D721Med (cell line): Measurements from ENCODE around the gene FIGNL1.
"Not testable (repeated sequence)": the region's sequence is repeated elsewhere in the genome, so short reads cannot be mapped to it uniquely, and the experiment has no call there.

Experiments
- DNase-seq: peaks from one replicate; pipeline ENCODE4 v3.0.0; 2011; ENCODE audit warnings: low spot score; ENCODE audit not compliant: insufficient read length
- FAIRE-seq: peaks from 2 replicates; lab custom pipeline; 2011; peaks lifted over from hg19 to GRCh38; lab: Jason Lieb, UNC
- TF ChIP-seq, protein P1 (sequence below): IDR thresholded peaks from 2 replicates; pipeline ENCODE4 v1.5.1; 2012; ENCODE audit warnings: mild to moderate bottlenecking, control low read depth; ENCODE audit not compliant: insufficient read depth; ENCODE audit errors: missing control alignments

The FIGNL1 gene

DNA sequence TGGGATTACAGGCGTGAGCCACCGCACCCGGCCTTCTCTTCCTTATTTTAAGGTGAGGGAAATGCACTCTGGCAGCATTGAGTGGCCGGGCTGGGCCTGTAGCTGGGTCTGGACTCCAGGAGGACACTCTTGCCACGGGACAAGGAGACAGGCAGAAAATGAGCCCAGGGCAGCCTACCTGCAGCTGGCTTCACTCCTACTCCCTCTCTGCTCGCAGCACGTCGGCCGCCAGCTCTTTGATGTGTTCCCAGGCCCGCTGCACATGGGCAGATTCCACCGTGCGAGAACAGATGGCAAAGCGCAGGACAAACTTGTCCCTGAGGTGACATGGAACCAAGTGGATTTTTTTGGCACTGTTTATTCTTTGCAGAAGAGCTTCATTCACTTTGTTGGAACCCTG is 12.9 kb upstream of the FIGNL1 start:
- DNase-seq (no peak), FAIRE-seq (no peak)
- TF ChIP-seq, protein P1, sequence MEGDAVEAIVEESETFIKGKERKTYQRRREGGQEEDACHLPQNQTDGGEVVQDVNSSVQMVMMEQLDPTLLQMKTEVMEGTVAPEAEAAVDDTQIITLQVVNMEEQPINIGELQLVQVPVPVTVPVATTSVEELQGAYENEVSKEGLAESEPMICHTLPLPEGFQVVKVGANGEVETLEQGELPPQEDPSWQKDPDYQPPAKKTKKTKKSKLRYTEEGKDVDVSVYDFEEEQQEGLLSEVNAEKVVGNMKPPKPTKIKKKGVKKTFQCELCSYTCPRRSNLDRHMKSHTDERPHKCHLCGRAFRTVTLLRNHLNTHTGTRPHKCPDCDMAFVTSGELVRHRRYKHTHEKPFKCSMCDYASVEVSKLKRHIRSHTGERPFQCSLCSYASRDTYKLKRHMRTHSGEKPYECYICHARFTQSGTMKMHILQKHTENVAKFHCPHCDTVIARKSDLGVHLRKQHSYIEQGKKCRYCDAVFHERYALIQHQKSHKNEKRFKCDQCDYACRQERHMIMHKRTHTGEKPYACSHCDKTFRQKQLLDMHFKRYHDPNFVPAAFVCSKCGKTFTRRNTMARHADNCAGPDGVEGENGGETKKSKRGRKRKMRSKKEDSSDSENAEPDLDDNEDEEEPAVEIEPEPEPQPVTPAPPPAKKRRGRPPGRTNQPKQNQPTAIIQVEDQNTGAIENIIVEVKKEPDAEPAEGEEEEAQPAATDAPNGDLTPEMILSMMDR, result no peak

DNA sequence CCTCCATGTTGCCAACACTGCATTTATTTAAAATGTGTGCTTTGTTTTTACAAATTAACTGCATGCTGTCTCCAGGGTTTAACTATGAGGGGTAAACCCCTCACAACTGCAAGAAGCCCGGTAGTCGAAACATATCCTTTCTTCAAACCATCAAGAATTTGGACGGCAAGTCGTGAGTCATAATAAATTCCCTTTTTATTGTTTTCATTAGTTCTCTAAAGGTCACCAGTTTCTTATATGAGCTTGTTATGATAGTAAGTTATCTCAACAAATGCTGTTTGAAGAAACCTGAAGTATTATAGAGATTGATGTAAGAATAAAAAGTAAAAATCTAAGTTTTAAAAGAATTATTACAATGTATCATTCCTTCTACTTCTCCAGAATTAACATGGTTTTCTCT is 12.2 kb upstream of the FIGNL1 start:
- FAIRE-seq, result no peak
- DNase-seq, result no peak

DNA sequence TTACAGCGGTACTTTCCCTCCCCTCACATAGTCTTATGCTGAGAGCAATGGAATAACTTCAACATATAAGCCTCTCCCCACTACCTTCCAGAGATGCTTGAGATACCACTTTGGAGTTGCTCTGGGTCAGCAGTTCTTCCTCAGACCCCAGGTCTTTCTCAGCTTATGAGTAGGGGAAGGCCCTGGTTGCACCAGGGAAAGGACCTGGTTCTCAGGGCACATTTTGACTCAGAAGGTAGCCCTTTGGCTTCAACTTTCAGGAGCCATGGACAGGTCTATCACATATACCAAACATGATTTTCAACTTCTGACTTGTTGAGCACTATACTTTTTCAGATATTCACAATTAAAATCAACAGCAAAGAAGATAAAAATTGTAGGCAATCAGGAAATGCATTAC is 11.5 kb upstream of the FIGNL1 start:
- TF ChIP-seq, protein P1, result no peak
- FAIRE-seq (no peak), DNase-seq (no peak)

More for the DNA sequence above, 12.2 kb upstream of the FIGNL1 start:
- TF ChIP-seq, protein P1, result no peak

DNA sequence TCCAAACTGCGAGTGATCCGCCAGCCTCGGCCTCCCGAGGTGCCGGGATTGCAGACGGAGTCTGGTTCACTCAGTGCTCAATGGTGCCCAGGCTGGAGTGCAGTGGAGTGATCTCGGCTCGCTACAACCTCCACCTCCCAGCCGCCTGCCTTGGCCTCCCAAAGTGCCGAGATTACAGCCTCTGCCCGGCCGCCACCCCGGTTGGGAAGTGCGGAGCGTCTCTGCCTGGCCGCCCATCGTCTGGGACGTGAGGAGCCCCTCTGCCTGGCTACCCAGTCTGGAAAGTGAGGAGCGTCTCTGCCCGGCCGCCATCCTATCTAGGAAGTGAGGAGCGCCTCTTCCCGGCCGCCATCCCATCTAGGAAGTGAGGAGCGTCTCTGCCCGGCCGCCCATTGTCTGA is 9.0 kb upstream of the FIGNL1 start:
- FAIRE-seq, result not testable (repeated sequence)

DNA sequence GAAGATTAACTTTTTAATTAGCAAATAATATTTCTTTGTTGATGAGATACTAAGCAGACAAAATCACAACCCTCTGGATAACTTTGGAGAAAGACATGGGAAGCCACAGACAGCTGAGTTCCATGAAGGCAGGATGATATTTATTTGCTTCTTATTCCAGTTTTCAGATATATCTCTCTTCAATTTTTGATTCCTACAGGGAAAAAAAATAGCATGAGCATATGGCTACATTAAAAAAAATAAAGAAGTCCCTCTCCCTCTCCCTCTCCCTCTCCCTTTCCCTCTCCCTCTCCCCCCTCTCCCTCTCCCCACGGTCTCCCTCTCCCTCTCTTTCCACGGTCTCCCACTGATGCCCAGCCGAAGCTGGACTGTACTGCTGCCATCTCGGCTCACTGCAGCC is 8.5 kb upstream of the FIGNL1 start:
- DNase-seq, FAIRE-seq: not testable (repeated sequence)

More for the DNA sequence above, 9.0 kb upstream of the FIGNL1 start:
- not testable (repeated sequence) for DNase-seq

DNA sequence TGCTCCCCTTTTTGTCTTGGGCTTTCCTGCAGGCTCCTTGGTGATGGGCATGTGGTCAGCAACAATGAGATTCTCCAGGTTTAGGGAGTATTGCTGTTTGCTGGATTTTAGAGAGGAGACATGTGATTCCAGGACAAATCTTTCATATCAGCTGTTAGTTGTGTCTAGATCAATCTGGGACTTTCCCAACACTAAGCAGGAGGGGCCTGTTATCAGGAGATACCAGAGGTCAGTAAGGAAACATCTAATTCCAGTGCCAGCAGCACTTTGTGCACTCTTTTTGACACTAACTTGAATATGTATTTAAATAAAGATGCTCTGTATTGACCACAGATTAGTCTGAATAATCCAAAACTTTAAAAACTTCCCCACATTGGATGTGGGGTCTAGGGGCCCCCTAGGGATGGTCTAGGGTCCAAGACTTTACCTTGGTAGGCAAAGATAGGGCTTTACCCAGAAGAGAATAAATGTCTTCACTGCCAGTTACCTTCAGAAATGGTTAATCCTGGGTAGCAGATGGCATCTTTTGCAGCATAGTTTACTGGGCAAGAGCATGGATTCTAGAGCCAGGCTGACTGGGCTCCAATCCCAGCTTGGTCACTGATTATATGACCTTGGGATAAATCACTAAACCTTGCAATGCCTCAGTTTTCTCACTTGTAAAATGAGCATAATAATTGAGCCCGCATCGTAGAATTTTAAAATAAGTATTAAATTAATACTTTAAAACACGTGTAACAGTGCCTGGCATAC is 6.4 kb upstream of the FIGNL1 start:
- DNase-seq (no peak), FAIRE-seq (no peak)
- TF ChIP-seq, protein P1, result no peak

DNA sequence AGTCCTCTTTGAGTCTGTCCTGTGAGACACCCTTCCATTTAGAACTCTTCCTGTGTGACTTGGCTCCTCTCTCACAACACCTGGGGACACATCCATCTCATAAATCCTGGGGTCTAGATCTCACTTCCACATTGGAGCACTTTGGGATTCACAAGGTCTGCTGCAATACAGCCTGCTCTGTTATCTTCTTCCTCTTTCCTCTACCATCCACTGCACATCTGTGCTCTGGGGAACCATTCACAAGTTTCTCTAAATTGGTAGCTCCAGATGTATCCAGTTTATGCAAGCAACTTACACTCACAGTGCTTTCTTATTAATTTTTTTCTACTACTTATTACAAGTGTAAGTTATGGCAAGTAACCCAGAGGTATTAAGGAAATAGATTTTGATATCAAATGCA is 5.5 kb upstream of the FIGNL1 start:
- no peak for FAIRE-seq

DNA sequence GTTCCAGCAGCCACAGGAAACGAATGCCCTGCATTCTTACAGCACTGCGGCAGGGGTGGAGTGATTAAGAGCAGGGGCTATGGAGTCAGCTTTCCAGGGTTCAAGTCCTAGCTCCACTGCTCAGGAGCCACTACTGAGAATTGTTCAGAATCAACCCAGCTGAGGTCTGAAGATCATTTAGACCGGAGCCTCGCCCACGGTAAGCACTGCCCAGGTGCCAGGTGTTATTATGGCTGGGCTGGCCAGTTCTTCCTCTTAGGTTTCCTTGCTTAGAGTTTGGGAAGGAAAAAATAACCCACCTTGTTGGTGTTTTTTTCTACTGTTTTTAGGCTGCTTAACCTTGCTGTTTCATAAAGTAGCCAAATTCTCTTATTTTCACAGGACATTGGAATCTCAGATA is 4.8 kb upstream of the FIGNL1 start:
- TF ChIP-seq, protein P1, result no peak
- DNase-seq (no peak), FAIRE-seq (no peak)

More for the DNA sequence above, 5.5 kb upstream of the FIGNL1 start:
- TF ChIP-seq, protein P1, result no peak
- no peak for DNase-seq
